Neural cell (in vitro differentiated cells): ENCODE measurements around the gene CYP4A22. TPM values are rescaled to one million over a fixed set of nuclear protein-coding genes. Genes with fewer than 3 reads are reported as not detected.
"Not testable (repeated sequence)": the region's sequence is repeated elsewhere in the genome, so short reads cannot be mapped to it uniquely, and the experiment has no call there.

Source experiments
- H2AFZ ChIP-seq: fragments of 200-600, 300-800 bp; sonication (generic), shearing (Covaris generic); 2 replicates; pipeline ENCODE4 v1.6.0; 2014; ENCODE audit warnings: low read depth, mild to moderate bottlenecking, antibody characterized with exemption, low read length, moderate library complexity
- H3F3A ChIP-seq: fragments of 200-600 bp; shearing (Covaris generic); 2 replicates; pipeline ENCODE4 v1.6.1; 2016; ENCODE audit warnings: mild to moderate bottlenecking, moderate library complexity, mixed read lengths, antibody characterized with exemption, low read length; ENCODE audit not compliant: insufficient read depth, poor library complexity, severe bottlenecking
- H3K27ac ChIP-seq: fragments of 200-600, 300-800 bp; sonication (generic), shearing (Covaris generic); 2 replicates; pipeline ENCODE4 v1.5.1; 2014; ENCODE audit warnings: mild to moderate bottlenecking, low read length, moderate library complexity
- H3K27me3 ChIP-seq: fragments of 300-800, 200-600 bp; sonication (generic), shearing (Covaris generic); 2 replicates; pipeline ENCODE4 v1.6.0; 2014; ENCODE audit warnings: mild to moderate bottlenecking, low read depth, low read length, moderate library complexity; ENCODE audit not compliant: insufficient read depth
- H3K36me3 ChIP-seq: fragments of 300-800, 200-600 bp; sonication (generic), shearing (Covaris generic); 2 replicates; pipeline ENCODE4 v1.5.1; 2014; ENCODE audit warnings: mild to moderate bottlenecking, antibody characterized with exemption, low read length, moderate library complexity; ENCODE audit not compliant: insufficient read depth
- H3K4me2 ChIP-seq: fragments of 300-800, 200-600 bp; sonication (generic), shearing (Covaris generic); 2 replicates; pipeline ENCODE4 v1.6.0; 2014; ENCODE audit warnings: mild to moderate bottlenecking, low read length
- H3K4me3 ChIP-seq: fragments of 300-800, 200-600 bp; sonication (generic), shearing (Covaris generic); 2 replicates; pipeline ENCODE4 v1.5.1; 2014; ENCODE audit warnings: mild to moderate bottlenecking, low read length, moderate library complexity
- H3K79me2 ChIP-seq: fragments of 200-600 bp; shearing (Covaris generic); replicated peaks from 2 replicates; pipeline ENCODE4 v1.6.0; 2014; ENCODE audit warnings: mild to moderate bottlenecking, low read length, moderate library complexity; ENCODE audit not compliant: insufficient read depth
- H3K9ac ChIP-seq: fragments of 300-800, 200-600 bp; sonication (generic), shearing (Covaris generic); 2 replicates; pipeline ENCODE4 v1.6.1; 2016; ENCODE audit warnings: mild to moderate bottlenecking, low read length, mixed read lengths
- H3K9me2 ChIP-seq: fragments of 200-600 bp; shearing (Covaris generic); 2 replicates; pipeline ENCODE4 v1.6.1; 2016; ENCODE audit warnings: mild to moderate bottlenecking, low read length, mixed read lengths; ENCODE audit not compliant: insufficient read depth
- H3K9me3 ChIP-seq: fragments of 200-600, 300-800 bp; sonication (generic), shearing (Covaris generic); 2 replicates; pipeline ENCODE4 v1.6.1; 2016; ENCODE audit warnings: mild to moderate bottlenecking, mixed run types, low read length, moderate library complexity, mixed read lengths
- H4K20me1 ChIP-seq: fragments of 200-600 bp; shearing (Covaris generic); 2 replicates; pipeline ENCODE4 v1.6.1; 2016; ENCODE audit warnings: mild to moderate bottlenecking, mixed run types; ENCODE audit not compliant: insufficient read depth
- CTCF ChIP-seq: fragments of 450-650 bp; IDR thresholded peaks from 2 replicates; pipeline ENCODE4 v1.5.1; 2014; ENCODE audit warnings: antibody characterized with exemption, mild to moderate bottlenecking, moderate library complexity; ENCODE audit not compliant: poor library complexity, severe bottlenecking
- EP300 ChIP-seq: fragments of 450-650 bp; conservative IDR thresholded peaks from 2 replicates; pipeline ENCODE4 v1.6.1; 2014; ENCODE audit warnings: antibody characterized with exemption, mild to moderate bottlenecking, moderate library complexity; ENCODE audit not compliant: poor library complexity, severe bottlenecking
- EZH2 ChIP-seq: fragments of 200-600, 300-800 bp; shearing (Covaris generic), sonication (generic); IDR thresholded peaks from 2 replicates; pipeline ENCODE4 v1.6.1; 2014; ENCODE audit warnings: antibody characterized with exemption, low read length, borderline replicate concordance, mild to moderate bottlenecking; ENCODE audit not compliant: insufficient read depth, poor library complexity, severe bottlenecking
- MXI1 ChIP-seq: fragments of 450-650 bp; conservative IDR thresholded peaks from 2 replicates; pipeline ENCODE4 v1.6.1; 2014; ENCODE audit warnings: antibody characterized with exemption, mild to moderate bottlenecking; ENCODE audit not compliant: poor library complexity, severe bottlenecking
- POLR2AphosphoS5 ChIP-seq: IDR thresholded peaks from 2 replicates; pipeline ENCODE4 v1.6.1; 2012
- RAD21 ChIP-seq: fragments of 450-650 bp; conservative IDR thresholded peaks from 2 replicates; pipeline ENCODE4 v1.6.1; 2014; ENCODE audit warnings: antibody characterized with exemption, mild to moderate bottlenecking, moderate library complexity
- REST ChIP-seq: IDR thresholded peaks from 2 replicates; pipeline ENCODE4 v1.6.1; 2012; ENCODE audit warnings: borderline replicate concordance
- SMC3 ChIP-seq: fragments of 450-650 bp; conservative IDR thresholded peaks from 2 replicates; pipeline ENCODE4 v1.6.1; 2014; ENCODE audit warnings: antibody characterized with exemption, mild to moderate bottlenecking, moderate library complexity; ENCODE audit not compliant: poor library complexity
- TAF1 ChIP-seq: IDR thresholded peaks from 2 replicates; pipeline ENCODE4 v1.6.1; 2012; ENCODE audit warnings: low read depth
- polyA plus RNA-seq: library from polyadenylated mRNA; depleted of rRNA; stranded (reverse); fragments of >200 nt; gene quantifications from 2 replicates; pipeline ENCODE4 v1.2.3, GENCODE V29; 2014

The CYP4A22 gene
- polyA plus RNA-seq, 1 donor from 2014 or later: not detected

- H3K9me3 ChIP-seq: no peaks in the 10 kb centered on the region
- H3K4me3 ChIP-seq: no peak overlapping the region
- H3K9me2 ChIP-seq: no peaks in the 10 kb centered on the region
- no peaks in the 10 kb centered on the region for H4K20me1 ChIP-seq
- H3K4me2 ChIP-seq: no peak overlapping the region
- H3K79me2 ChIP-seq: no peaks in the 10 kb centered on the region
- H2AFZ ChIP-seq: no peak overlapping the region
- no peaks in the 10 kb centered on the region for H3K27me3 ChIP-seq
- no peak overlapping the region for H3K27ac ChIP-seq
- TF ChIP-seq MXI1 (no peak), SMC3 (no peak), POLR2AphosphoS5 (no peak), RAD21 (no peak), EZH2 (no peak), REST (no peak), CTCF (no peak), TAF1 (no peak), EP300 (no peak)
- H3K9ac ChIP-seq: no peak overlapping the region
- H3F3A ChIP-seq: no peaks in the 10 kb centered on the region
- H3K36me3 ChIP-seq: no peaks in the 10 kb centered on the region
Observed at GRCh38 chr1:47137925-47138615, 829 bp downstream of the CYP4A22 start.

DNA sequence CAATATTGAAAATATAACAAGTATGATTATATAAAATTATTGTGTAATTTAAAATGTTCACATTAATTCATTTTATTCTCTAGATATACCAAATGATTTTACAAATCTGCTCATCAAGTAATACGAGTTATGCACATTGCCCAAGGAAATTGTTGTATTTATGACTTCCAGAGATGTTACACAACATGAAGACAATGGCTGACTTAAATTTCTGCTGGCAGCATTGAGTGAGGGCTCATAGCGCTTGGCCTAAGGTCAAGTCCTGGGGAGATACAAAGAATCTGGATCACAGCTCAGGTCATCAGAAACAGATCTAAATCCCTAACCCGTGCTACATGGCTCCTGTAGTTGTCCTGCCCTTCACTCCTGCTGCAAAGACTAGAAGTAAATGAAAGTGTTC, 3.1 kb downstream of the CYP4A22 start:
- not testable (repeated sequence) for H3K9ac ChIP-seq, H3K4me2 ChIP-seq, H3F3A ChIP-seq, H3K36me3 ChIP-seq, H3K79me2 ChIP-seq, H3K9me3 ChIP-seq, H3K27me3 ChIP-seq, H2AFZ ChIP-seq, H4K20me1 ChIP-seq, H3K9me2 ChIP-seq, H3K27ac ChIP-seq, H3K4me3 ChIP-seq

- H3K4me3 ChIP-seq, H3K27ac ChIP-seq, H3K79me2 ChIP-seq, H3K36me3 ChIP-seq, H3K27me3 ChIP-seq, H4K20me1 ChIP-seq, H3K9me2 ChIP-seq, H3K4me2 ChIP-seq, H2AFZ ChIP-seq, H3K9me3 ChIP-seq, H3F3A ChIP-seq, H3K9ac ChIP-seq: not testable (repeated sequence)
Observed at GRCh38 chr1:47143654-47144053, 6.4 kb downstream of the CYP4A22 start.

- H3K27me3 ChIP-seq, H3K9me2 ChIP-seq, H3K4me3 ChIP-seq, H3K9me3 ChIP-seq, H2AFZ ChIP-seq, H3K79me2 ChIP-seq, H3K4me2 ChIP-seq, H3K9ac ChIP-seq, H3F3A ChIP-seq, H3K27ac ChIP-seq, H3K36me3 ChIP-seq, H4K20me1 ChIP-seq: not testable (repeated sequence)
Observed at GRCh38 chr1:47146495-47146894, 9.3 kb downstream of the CYP4A22 start.
